ENCODE data around the gene TEX10. TPM values are rescaled to one million over a fixed set of nuclear protein-coding genes. Genes with fewer than 3 reads are reported as not detected.
"Not testable (repeated sequence)": the region's sequence is repeated elsewhere in the genome, so short reads cannot be mapped to it uniquely, and the experiment has no call there.

Gene TEX10
- total RNA-seq, 4 donors from 2014 or later, result 8.4 to 24.6 (median 19.3) TPM

DNA sequence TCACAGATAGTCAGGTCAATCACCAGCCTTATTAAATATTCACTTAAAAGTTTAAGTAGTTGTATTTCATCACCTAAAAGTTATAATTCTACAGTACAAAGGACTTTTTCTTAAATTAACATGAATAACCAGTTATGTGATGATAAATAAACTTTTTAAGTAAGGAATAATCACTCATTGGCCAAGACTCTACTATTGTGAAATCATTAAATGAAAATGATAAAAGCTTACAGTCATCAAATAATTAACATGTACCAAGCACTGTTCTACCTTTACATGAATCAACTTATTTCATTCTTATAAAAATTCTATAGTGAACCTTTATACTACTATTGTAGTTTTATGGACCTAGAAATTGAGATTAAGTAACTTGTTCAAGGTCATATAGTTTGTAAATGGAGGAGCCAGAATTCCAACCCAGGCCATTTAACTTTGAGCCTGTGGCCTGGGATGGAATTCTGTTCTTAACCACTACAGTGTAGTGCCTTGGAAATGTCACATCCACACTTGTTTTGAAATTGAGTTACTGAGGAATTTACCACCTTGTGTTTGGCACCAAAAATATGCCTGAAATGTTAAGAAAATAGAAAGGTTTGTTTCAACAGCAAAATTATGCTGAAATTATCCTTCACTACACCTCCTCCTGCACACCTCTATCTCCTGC is 41.4 kb upstream of the TEX10 start:
- Histone ChIP-seq H3K36me3 (no peaks in the 10 kb centered on the region), H3K4me3 (no peak overlapping the region), H3K27me3 (no peaks in the 10 kb centered on the region), H3K27ac (no peak overlapping the region), H3K4me1 (no peaks in the 10 kb centered on the region), H3K9me3 (no peaks in the 10 kb centered on the region)
- no peak for TF ChIP-seq POLR2A (IDR thresholded peaks at IDR 0.05)
- TF ChIP-seq, protein P1, sequence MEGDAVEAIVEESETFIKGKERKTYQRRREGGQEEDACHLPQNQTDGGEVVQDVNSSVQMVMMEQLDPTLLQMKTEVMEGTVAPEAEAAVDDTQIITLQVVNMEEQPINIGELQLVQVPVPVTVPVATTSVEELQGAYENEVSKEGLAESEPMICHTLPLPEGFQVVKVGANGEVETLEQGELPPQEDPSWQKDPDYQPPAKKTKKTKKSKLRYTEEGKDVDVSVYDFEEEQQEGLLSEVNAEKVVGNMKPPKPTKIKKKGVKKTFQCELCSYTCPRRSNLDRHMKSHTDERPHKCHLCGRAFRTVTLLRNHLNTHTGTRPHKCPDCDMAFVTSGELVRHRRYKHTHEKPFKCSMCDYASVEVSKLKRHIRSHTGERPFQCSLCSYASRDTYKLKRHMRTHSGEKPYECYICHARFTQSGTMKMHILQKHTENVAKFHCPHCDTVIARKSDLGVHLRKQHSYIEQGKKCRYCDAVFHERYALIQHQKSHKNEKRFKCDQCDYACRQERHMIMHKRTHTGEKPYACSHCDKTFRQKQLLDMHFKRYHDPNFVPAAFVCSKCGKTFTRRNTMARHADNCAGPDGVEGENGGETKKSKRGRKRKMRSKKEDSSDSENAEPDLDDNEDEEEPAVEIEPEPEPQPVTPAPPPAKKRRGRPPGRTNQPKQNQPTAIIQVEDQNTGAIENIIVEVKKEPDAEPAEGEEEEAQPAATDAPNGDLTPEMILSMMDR (IDR thresholded peaks at IDR 0.05), result no peak
- DNase-seq, result no peak
- intact Hi-C loops (cut with DNase I), result no loop called here

DNA sequence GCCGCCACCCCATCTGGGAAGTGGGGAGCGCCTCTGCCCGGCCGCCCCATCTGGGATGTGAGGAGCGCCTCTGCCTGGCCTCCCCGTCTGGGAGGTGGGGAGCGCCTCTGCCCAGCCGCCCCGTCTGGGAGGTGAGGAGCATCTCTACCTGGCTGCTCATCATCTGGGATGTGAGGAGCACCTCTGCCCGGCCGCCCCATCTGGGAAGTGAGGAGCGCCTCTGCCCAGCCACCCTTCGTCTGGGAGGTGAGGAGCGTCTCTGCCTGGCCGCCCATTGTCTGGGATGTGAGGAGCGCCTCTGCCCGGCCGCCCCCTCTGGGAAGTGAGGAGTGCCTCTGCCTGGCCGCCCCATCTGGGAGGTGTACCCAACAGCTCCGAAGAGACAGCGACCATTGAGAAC is 40.2 kb upstream of the TEX10 start:
- H3K27me3 ChIP-seq; H3K9me3 ChIP-seq; H3K4me3 ChIP-seq; H3K36me3 ChIP-seq; DNase-seq; H3K27ac ChIP-seq; intact Hi-C loops (cut with DNase I); H3K4me1 ChIP-seq: not testable (repeated sequence)
- no CpG with 5 or more reads among the region's 21 CpGs for WGBS, 2 donors

DNA sequence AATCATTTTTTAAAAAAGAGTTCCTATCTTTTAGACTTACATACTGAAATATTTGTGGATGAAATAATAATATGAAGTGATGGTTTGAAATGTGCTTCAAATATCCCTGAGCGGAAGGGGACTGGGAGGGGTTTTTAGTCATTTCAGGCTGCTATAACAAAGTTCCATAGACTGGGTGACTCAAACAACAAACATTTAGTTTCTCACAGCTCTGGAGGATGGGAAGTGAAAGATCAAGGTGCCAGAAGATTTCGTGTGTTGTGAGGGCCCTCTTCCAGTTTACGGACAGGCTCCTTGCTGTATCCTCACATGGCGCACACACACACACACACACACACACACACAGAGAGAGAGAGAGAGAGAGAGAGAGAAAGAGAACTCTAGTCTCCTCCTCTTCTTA is 27.1 kb upstream of the TEX10 start:
- Histone ChIP-seq H3K27ac (no peak overlapping the region), H3K9me3 (peaks cover 0 to 16% (median 4%) of the 10 kb centered on the region in 3 donors), H3K4me1 (no peaks in the 10 kb centered on the region), H3K27me3 (no peaks in the 10 kb centered on the region), H3K36me3 (no peaks in the 10 kb centered on the region), H3K4me3 (no peak overlapping the region)
- TF ChIP-seq, protein P1 (IDR thresholded peaks at IDR 0.05), result no peak
- no peak for TF ChIP-seq POLR2A (IDR thresholded peaks at IDR 0.05)
- 79 to 98% methylated on average over 3 of the region's 4 CpGs for WGBS, 2 donors
- no peak for DNase-seq
- intact Hi-C loops (cut with DNase I), result no loop called here

DNA sequence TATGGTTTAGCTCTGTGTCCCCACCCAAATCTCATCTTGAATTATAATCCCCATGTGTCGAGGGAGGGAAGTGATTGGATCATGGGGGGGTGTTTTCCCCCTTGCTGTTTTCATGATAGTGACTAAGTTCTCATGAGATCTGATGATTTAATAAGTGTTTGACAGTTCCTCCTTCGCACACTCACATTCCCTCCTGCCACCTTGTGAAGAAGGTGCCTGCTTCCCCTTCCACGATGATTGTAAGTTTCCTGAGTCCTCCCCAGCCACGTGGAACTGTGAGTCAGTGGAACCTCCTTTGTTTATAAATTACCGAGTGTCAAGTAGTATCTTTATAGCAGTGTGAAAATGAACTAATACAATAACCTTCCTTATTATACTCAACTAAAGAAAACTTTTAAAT is 24.3 kb upstream of the TEX10 start:
- no peaks in the 10 kb centered on the region for H3K4me1 ChIP-seq
- no peak overlapping the region for H3K4me3 ChIP-seq
- no peaks in the 10 kb centered on the region for H3K9me3 ChIP-seq
- no peak for DNase-seq
- intact Hi-C loops (cut with DNase I), result no loop called here
- no peaks in the 10 kb centered on the region for H3K36me3 ChIP-seq
- H3K27ac ChIP-seq, result no peak overlapping the region
- H3K27me3 ChIP-seq, result no peaks in the 10 kb centered on the region
- 56 to 57% methylated on average over 5 of the region's 5 CpGs for WGBS, 2 donors
- no peak for TF ChIP-seq POLR2A (IDR thresholded peaks at IDR 0.05)
- TF ChIP-seq, protein P1 (IDR thresholded peaks at IDR 0.05), result no peak

DNA sequence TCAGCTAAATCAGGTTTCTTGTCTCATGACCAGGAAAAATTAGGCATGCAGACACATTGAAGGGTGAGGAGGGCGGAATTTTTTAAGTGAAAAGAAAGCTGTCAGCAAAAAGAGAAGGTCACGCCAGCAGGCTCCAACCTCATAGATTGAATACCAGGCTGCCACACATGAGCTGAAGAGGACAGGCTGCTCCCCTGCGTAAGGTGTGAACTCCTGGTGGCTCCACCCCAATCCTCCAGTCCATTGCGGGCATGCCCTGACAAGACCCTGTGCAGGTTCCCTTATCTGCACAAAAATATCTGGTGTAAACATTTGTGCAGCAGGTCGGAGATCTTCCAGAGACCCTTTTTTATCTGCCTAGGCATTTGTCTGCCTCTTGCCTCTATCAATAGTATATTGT is 22.9 kb upstream of the TEX10 start:
- 86 to 92% methylated on average over 5 of the region's 5 CpGs for WGBS, 2 donors
- TF ChIP-seq, protein P1 (IDR thresholded peaks at IDR 0.05), result no peak
- no peak for TF ChIP-seq POLR2A (IDR thresholded peaks at IDR 0.05)

DNA sequence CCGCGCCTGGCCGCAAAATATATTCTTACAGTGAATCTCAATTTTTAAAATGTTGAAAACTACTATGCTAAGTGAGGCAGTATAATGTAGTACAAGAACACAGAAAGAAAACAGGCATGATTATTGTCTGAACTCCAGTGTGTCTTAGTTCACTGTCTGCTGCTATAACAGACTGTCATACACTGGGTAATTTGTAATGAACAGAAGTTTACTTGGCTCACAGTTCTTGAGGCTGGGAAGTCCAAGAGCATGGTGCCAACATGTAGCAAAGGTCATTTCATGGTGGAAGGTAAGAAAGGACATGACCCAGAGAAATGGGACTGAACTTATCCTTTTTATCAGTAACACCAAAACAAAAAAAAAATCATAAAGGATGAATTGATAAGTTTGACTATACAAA is 19.9 kb upstream of the TEX10 start:
- TF ChIP-seq POLR2A (IDR thresholded peaks at IDR 0.05), result no peak
- TF ChIP-seq, protein P1 (IDR thresholded peaks at IDR 0.05), result no peak
- DNase-seq, result no peak
- H3K4me3 ChIP-seq, result no peak overlapping the region

More for the DNA sequence above, 22.9 kb upstream of the TEX10 start:
- Histone ChIP-seq H3K9me3 (no peaks in the 10 kb centered on the region), H3K36me3 (no peaks in the 10 kb centered on the region), H3K4me1 (no peaks in the 10 kb centered on the region), H3K27ac (no peak overlapping the region), H3K4me3 (no peak overlapping the region), H3K27me3 (no peaks in the 10 kb centered on the region)
- DNase-seq, result no peak
- intact Hi-C loops (cut with DNase I), result no loop called here

More for the DNA sequence above, 19.9 kb upstream of the TEX10 start:
- Histone ChIP-seq H3K36me3 (no peaks in the 10 kb centered on the region), H3K27me3 (no peaks in the 10 kb centered on the region), H3K9me3 (no peaks in the 10 kb centered on the region), H3K4me1 (no peaks in the 10 kb centered on the region), H3K27ac (no peak overlapping the region)
- WGBS, 2 donors, result 96 to 100% methylated on average over 3 of the region's 3 CpGs
- intact Hi-C loops (cut with DNase I), result no loop called here

Data from esophagus squamous epithelium (tissue), 5 donors.